ENCODE data around the gene MAT2B. TPM values are rescaled to one million over a fixed set of nuclear protein-coding genes. Genes with fewer than 3 reads are reported as not detected.

The MAT2B gene
- total RNA-seq, 1 experiment from 2014 or later, result 55.7 TPM

DNA sequence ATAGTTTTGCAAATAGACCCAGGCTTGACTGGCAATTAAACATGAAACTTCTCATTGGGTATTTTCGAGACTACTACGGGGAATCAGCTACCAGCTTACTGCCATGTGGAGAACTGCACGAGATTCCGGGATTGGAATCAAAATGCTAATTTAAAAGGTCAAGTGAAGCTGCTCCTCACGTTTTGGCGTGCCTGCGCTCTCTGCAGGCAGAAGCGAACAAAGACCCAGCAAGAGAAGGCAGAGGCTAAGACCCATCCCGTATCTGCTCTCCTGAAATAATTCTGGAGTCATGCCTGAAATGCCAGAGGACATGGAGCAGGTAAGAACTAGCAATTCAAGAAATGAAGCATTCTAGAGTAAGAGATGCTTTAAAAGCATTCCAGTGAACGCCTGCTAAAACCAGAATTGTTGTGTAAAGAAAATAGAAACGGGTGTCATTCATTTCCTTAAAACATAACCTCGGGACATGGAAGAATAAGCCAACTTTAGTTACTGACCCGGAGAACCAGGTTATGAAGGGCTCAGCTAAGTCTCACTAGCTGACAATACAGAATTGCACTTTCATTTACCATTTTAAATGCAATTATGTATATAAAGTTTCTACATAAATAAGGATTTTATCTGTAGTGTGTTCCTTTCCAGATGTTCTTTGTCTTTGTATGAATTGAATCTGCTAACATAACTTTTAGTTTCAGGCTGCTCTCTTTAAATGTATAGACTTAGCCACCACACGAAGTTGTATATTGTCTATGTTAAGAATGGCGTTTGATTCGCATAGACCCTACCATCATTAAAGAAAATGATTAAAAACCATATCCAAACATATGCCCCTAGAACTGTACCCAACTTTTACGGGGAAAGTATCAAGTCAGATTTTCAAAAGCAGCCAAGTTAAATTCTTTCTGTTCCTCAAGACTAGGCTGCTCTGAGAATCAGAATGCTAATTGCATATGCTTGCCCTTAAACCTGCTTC lies 2.0 kb upstream of the MAT2B start (continued):
- TF ChIP-seq, protein P1, sequence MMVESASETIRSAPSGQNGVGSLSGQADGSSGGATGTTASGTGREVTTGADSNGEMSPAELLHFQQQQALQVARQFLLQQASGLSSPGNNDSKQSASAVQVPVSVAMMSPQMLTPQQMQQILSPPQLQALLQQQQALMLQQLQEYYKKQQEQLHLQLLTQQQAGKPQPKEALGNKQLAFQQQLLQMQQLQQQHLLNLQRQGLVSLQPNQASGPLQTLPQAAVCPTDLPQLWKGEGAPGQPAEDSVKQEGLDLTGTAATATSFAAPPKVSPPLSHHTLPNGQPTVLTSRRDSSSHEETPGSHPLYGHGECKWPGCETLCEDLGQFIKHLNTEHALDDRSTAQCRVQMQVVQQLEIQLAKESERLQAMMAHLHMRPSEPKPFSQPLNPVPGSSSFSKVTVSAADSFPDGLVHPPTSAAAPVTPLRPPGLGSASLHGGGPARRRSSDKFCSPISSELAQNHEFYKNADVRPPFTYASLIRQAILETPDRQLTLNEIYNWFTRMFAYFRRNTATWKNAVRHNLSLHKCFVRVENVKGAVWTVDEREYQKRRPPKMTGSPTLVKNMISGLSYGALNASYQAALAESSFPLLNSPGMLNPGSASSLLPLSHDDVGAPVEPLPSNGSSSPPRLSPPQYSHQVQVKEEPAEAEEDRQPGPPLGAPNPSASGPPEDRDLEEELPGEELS (CRISPR knock-in tag; IDR thresholded peaks at IDR 0.05), result 0 out of 2 replicates have a peak, but pooled peaks have one; percentile 34
- TF ChIP-seq NR1H2 (CRISPR knock-in tag; IDR thresholded peaks at IDR 0.05) (no peak), FOXK1 (CRISPR knock-in tag; IDR thresholded peaks at IDR 0.05) (peak; percentile 50; the same call in 1 of the 2 replicates), ZNF396 (CRISPR knock-in tag; IDR thresholded peaks at IDR 0.05; ENCODE audit: borderline replicate concordance) (no peak), SP1 (CRISPR knock-in tag; conservative IDR thresholded peaks at IDR 0.05) (no peak), GTF2I (CRISPR knock-in tag; conservative IDR thresholded peaks at IDR 0.05) (no peak), KAT7 (CRISPR knock-in tag; IDR thresholded peaks at IDR 0.05; ENCODE audit: borderline replicate concordance) (no peak), CREB1 (CRISPR knock-in tag; IDR thresholded peaks at IDR 0.05) (no peak), NFYB (CRISPR knock-in tag; conservative IDR thresholded peaks at IDR 0.05; ENCODE audit: low read depth) (peak; percentile 57), ZNF263 (CRISPR knock-in tag; IDR thresholded peaks at IDR 0.05; ENCODE audit: low read depth) (no peak), ZNF232 (CRISPR knock-in tag; IDR thresholded peaks at IDR 0.05) (no peak), FOXP1 (CRISPR knock-in tag; IDR thresholded peaks at IDR 0.05; ENCODE audit: borderline replicate concordance) (no peak), ATF1 (CRISPR knock-in tag; IDR thresholded peaks at IDR 0.05) (no peak), TCF7 (CRISPR knock-in tag; IDR thresholded peaks at IDR 0.05; ENCODE audit: low read depth) (no peak), TP53 (CRISPR knock-in tag; IDR thresholded peaks at IDR 0.05) (no peak)
- TF ChIP-seq, protein P2, sequence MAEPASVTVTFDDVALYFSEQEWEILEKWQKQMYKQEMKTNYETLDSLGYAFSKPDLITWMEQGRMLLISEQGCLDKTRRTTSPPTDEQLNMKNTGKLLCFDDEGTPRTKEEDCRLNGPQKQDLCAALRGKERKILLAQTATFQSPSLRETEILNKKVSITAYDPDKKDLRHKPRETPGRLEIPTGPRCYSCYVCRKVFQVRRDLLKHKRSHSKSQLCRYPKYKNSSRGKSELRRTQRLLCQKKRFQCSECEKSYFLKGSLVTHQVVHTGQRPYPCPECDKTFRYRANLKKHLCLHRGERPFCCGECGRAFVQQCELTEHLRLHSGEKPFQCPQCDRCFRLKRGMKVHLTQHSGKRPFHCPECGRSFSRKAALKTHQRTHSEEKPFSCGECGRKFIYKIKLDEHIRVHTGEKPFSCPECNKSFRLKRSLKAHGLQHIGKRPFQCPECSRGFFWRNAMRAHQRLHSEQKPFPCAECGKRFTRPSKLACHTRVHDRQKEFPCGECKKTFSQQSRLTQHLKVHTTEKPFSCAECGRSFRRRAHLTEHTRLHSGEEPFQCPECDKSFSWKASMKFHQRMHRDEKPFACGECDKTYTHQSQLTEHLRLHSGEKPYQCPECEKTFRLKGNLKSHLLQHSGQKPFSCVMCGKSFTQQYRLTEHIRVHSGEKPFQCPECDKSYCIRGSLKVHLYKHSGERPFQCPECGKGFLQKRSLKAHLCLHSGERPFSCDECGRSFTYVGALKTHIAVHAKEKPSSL (CRISPR knock-in tag; conservative IDR thresholded peaks at IDR 0.05), result 0 out of 2 replicates have a peak, but pooled peaks have one; percentile 9
- TF ChIP-seq, protein P3, sequence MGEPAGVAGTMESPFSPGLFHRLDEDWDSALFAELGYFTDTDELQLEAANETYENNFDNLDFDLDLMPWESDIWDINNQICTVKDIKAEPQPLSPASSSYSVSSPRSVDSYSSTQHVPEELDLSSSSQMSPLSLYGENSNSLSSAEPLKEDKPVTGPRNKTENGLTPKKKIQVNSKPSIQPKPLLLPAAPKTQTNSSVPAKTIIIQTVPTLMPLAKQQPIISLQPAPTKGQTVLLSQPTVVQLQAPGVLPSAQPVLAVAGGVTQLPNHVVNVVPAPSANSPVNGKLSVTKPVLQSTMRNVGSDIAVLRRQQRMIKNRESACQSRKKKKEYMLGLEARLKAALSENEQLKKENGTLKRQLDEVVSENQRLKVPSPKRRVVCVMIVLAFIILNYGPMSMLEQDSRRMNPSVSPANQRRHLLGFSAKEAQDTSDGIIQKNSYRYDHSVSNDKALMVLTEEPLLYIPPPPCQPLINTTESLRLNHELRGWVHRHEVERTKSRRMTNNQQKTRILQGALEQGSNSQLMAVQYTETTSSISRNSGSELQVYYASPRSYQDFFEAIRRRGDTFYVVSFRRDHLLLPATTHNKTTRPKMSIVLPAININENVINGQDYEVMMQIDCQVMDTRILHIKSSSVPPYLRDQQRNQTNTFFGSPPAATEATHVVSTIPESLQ (CRISPR knock-in tag; IDR thresholded peaks at IDR 0.05), result no peak
- TF ChIP-seq, protein P4, sequence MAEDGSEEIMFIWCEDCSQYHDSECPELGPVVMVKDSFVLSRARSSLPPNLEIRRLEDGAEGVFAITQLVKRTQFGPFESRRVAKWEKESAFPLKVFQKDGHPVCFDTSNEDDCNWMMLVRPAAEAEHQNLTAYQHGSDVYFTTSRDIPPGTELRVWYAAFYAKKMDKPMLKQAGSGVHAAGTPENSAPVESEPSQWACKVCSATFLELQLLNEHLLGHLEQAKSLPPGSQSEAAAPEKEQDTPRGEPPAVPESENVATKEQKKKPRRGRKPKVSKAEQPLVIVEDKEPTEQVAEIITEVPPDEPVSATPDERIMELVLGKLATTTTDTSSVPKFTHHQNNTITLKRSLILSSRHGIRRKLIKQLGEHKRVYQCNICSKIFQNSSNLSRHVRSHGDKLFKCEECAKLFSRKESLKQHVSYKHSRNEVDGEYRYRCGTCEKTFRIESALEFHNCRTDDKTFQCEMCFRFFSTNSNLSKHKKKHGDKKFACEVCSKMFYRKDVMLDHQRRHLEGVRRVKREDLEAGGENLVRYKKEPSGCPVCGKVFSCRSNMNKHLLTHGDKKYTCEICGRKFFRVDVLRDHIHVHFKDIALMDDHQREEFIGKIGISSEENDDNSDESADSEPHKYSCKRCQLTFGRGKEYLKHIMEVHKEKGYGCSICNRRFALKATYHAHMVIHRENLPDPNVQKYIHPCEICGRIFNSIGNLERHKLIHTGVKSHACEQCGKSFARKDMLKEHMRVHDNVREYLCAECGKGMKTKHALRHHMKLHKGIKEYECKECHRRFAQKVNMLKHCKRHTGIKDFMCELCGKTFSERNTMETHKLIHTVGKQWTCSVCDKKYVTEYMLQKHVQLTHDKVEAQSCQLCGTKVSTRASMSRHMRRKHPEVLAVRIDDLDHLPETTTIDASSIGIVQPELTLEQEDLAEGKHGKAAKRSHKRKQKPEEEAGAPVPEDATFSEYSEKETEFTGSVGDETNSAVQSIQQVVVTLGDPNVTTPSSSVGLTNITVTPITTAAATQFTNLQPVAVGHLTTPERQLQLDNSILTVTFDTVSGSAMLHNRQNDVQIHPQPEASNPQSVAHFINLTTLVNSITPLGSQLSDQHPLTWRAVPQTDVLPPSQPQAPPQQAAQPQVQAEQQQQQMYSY (CRISPR knock-in tag; IDR thresholded peaks at IDR 0.05), result no peak
- TF ChIP-seq, protein P5, sequence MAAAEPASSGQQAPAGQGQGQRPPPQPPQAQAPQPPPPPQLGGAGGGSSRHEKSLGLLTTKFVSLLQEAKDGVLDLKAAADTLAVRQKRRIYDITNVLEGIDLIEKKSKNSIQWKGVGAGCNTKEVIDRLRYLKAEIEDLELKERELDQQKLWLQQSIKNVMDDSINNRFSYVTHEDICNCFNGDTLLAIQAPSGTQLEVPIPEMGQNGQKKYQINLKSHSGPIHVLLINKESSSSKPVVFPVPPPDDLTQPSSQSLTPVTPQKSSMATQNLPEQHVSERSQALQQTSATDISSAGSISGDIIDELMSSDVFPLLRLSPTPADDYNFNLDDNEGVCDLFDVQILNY (CRISPR knock-in tag; IDR thresholded peaks at IDR 0.05), result no peak
- TF ChIP-seq, protein P6, sequence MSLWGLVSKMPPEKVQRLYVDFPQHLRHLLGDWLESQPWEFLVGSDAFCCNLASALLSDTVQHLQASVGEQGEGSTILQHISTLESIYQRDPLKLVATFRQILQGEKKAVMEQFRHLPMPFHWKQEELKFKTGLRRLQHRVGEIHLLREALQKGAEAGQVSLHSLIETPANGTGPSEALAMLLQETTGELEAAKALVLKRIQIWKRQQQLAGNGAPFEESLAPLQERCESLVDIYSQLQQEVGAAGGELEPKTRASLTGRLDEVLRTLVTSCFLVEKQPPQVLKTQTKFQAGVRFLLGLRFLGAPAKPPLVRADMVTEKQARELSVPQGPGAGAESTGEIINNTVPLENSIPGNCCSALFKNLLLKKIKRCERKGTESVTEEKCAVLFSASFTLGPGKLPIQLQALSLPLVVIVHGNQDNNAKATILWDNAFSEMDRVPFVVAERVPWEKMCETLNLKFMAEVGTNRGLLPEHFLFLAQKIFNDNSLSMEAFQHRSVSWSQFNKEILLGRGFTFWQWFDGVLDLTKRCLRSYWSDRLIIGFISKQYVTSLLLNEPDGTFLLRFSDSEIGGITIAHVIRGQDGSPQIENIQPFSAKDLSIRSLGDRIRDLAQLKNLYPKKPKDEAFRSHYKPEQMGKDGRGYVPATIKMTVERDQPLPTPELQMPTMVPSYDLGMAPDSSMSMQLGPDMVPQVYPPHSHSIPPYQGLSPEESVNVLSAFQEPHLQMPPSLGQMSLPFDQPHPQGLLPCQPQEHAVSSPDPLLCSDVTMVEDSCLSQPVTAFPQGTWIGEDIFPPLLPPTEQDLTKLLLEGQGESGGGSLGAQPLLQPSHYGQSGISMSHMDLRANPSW (CRISPR knock-in tag; conservative IDR thresholded peaks at IDR 0.05; ENCODE audit: low read depth), result no peak
- TF ChIP-seq, protein P7, sequence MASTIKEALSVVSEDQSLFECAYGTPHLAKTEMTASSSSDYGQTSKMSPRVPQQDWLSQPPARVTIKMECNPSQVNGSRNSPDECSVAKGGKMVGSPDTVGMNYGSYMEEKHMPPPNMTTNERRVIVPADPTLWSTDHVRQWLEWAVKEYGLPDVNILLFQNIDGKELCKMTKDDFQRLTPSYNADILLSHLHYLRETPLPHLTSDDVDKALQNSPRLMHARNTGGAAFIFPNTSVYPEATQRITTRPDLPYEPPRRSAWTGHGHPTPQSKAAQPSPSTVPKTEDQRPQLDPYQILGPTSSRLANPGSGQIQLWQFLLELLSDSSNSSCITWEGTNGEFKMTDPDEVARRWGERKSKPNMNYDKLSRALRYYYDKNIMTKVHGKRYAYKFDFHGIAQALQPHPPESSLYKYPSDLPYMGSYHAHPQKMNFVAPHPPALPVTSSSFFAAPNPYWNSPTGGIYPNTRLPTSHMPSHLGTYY (CRISPR knock-in tag; IDR thresholded peaks at IDR 0.05), result no peak
